ENCODE data around the gene MAP3K21.

Gene MAP3K21

GRCh38 chr1:233390842-233391737, 63.6 kb downstream of the MAP3K21 start:
- no peak for DNase-seq

GRCh38 chr1:233393084-233393840, 65.7 kb downstream of the MAP3K21 start:
- no peak for DNase-seq

- no peak for DNase-seq
Observed at GRCh38 chr1:233393926-233394680, 66.6 kb downstream of the MAP3K21 start.

GRCh38 chr1:233394860-233395717, 67.6 kb downstream of the MAP3K21 start:
- peak; percentile 33 for DNase-seq

- no peak for DNase-seq
Observed at GRCh38 chr1:233395863-233396646, 68.5 kb downstream of the MAP3K21 start.

GRCh38 chr1:233406339-233406960, 78.9 kb downstream of the MAP3K21 start:
- DNase-seq: no peak

GRCh38 chr1:233406994-233407631, 79.6 kb downstream of the MAP3K21 start:
- no peak for DNase-seq

- no peak for DNase-seq
Observed at GRCh38 chr1:233409540-233409939, 82.0 kb downstream of the MAP3K21 start.

GRCh38 chr1:233410906-233411305, 83.4 kb downstream of the MAP3K21 start:
- no peak for DNase-seq

GRCh38 chr1:233412812-233413211, 85.3 kb downstream of the MAP3K21 start:
- no peak for DNase-seq

- no peak for DNase-seq
Observed at GRCh38 chr1:233421293-233421692, 93.8 kb downstream of the MAP3K21 start.

- no peak for DNase-seq
Observed at GRCh38 chr1:233424779-233425178, 97.3 kb downstream of the MAP3K21 start.

GRCh38 chr1:233427907-233428306, 100.4 kb downstream of the MAP3K21 start:
- no peak for DNase-seq

GRCh38 chr1:233431753-233432403, 104.4 kb downstream of the MAP3K21 start:
- no peak for DNase-seq

- DNase-seq: no peak
Observed at GRCh38 chr1:233432916-233433315, 105.4 kb downstream of the MAP3K21 start.

- DNase-seq: no peak
Observed at GRCh38 chr1:233433436-233434210, 106.1 kb downstream of the MAP3K21 start.

Data from NCI-H1105 (cell line).